HepG2 (cell line): ENCODE data around the gene EVA1A. TPM values are rescaled to one million over a fixed set of nuclear protein-coding genes. Genes with fewer than 3 reads are reported as not detected.

Experiments used
- HOMEZ ChIP-seq: IDR thresholded peaks from 2 replicates; pipeline ENCODE4 v1.6.1; 2016; ENCODE audit warnings: low read depth
- KDM4B ChIP-seq: sonication (generic); formaldehyde crosslinking; IDR thresholded peaks from 2 replicates; pipeline ENCODE4 v1.4.0; 2020; ENCODE audit warnings: missing genetic modification reagents
- MLXIP ChIP-seq: sonication (generic); formaldehyde crosslinking; IDR thresholded peaks from 2 replicates; pipeline ENCODE4 v1.9.0; 2021; ENCODE audit warnings: missing genetic modification reagents, borderline replicate concordance
- NFKB2 ChIP-seq: sonication (generic); formaldehyde crosslinking; IDR thresholded peaks from 2 replicates; pipeline ENCODE4 v1.4.0; 2020; ENCODE audit warnings: missing genetic modification reagents, borderline replicate concordance
- NR2C2 ChIP-seq: sonication (generic); formaldehyde crosslinking; IDR thresholded peaks from 2 replicates; pipeline ENCODE4 v1.4.0; 2020; ENCODE audit warnings: missing genetic modification reagents, mild to moderate bottlenecking, moderate library complexity, borderline replicate concordance
- PAF1 ChIP-seq: IDR thresholded peaks from 2 replicates; pipeline ENCODE4 v1.6.1; 2016; ENCODE audit warnings: missing genetic modification reagents, missing compliant biosample characterization
- PHF21A ChIP-seq: sonication (generic); formaldehyde crosslinking; IDR thresholded peaks from 2 replicates; pipeline ENCODE4 v1.5.0; 2020; ENCODE audit warnings: mild to moderate bottlenecking, missing genetic modification reagents
- POLR2AphosphoS5 ChIP-seq: IDR thresholded peaks from 2 replicates; pipeline ENCODE4 v1.6.1; 2012; ENCODE audit warnings: low read depth, low read length
- POLR2G ChIP-seq: fragments of 200-400 bp; formaldehyde crosslinking; IDR thresholded peaks from 2 replicates; pipeline ENCODE4 v1.6.1; 2018; ENCODE audit warnings: mild to moderate bottlenecking, low read depth, low read length, moderate library complexity
- RBAK ChIP-seq: sonication (generic); formaldehyde crosslinking; IDR thresholded peaks from 2 replicates; pipeline ENCODE4 v1.5.1; 2020; ENCODE audit warnings: mild to moderate bottlenecking, missing genetic modification reagents
- RCOR2 ChIP-seq: IDR thresholded peaks from 2 replicates; pipeline ENCODE4 v1.6.1; 2016; ENCODE audit warnings: missing biosample characterization, missing genetic modification reagents
- SP2 ChIP-seq: sonication (generic); formaldehyde crosslinking; IDR thresholded peaks from 2 replicates; pipeline ENCODE4 v1.5.1; 2020; ENCODE audit warnings: mild to moderate bottlenecking, missing genetic modification reagents
- TBP ChIP-seq: sonication (generic); formaldehyde crosslinking; IDR thresholded peaks from 2 replicates; pipeline ENCODE4 v1.5.0; 2020; ENCODE audit warnings: missing genetic modification reagents
- TSC22D2 ChIP-seq: sonication (generic); formaldehyde crosslinking; IDR thresholded peaks from 2 replicates; pipeline ENCODE4 v1.5.1; 2020; ENCODE audit warnings: missing genetic modification reagents, mild to moderate bottlenecking, borderline replicate concordance
- ZBTB21 ChIP-seq: sonication (generic); formaldehyde crosslinking; IDR thresholded peaks from 2 replicates; pipeline ENCODE4 v1.4.0; 2020; ENCODE audit warnings: missing genetic modification reagents
- ZBTB7B ChIP-seq: sonication (generic); formaldehyde crosslinking; IDR thresholded peaks from 2 replicates; pipeline ENCODE4 v1.4.0; 2020; ENCODE audit warnings: missing genetic modification reagents
- ZFP41 ChIP-seq: sonication (generic); formaldehyde crosslinking; IDR thresholded peaks from 2 replicates; pipeline ENCODE4 v1.4.0; 2020; ENCODE audit warnings: mild to moderate bottlenecking, missing genetic modification reagents, borderline replicate concordance
- ZNF101 ChIP-seq: sonication (generic); formaldehyde crosslinking; IDR thresholded peaks from 2 replicates; pipeline ENCODE4 v1.4.0; 2020; ENCODE audit warnings: mild to moderate bottlenecking, low read depth, missing genetic modification reagents, borderline replicate concordance
- ZNF20 ChIP-seq: sonication (generic); formaldehyde crosslinking; IDR thresholded peaks from 2 replicates; pipeline ENCODE4 v1.4.0; 2020; ENCODE audit warnings: mild to moderate bottlenecking, moderate library complexity, missing genetic modification reagents
- ZNF331 ChIP-seq: sonication (generic); formaldehyde crosslinking; IDR thresholded peaks from 2 replicates; pipeline ENCODE4 v1.4.0; 2020; ENCODE audit warnings: missing genetic modification reagents
- ZNF33A ChIP-seq: sonication (generic); formaldehyde crosslinking; IDR thresholded peaks from 2 replicates; pipeline ENCODE4 v1.5.1; 2020; ENCODE audit warnings: missing genetic modification reagents, mild to moderate bottlenecking, moderate library complexity, borderline replicate concordance
- ZNF577 ChIP-seq: sonication (generic); formaldehyde crosslinking; IDR thresholded peaks from 2 replicates; pipeline ENCODE4 v1.4.0; 2020; ENCODE audit warnings: mild to moderate bottlenecking, low read depth, missing genetic modification reagents, borderline replicate concordance
- polyA plus RNA-seq, 8 experiments: library from polyadenylated mRNA; depleted of rRNA in 3 of 8; stranded (reverse) in 7 of 8; unstranded in 1 of 8; fragments of >200 nt; fragmentation: Illumina TruSeq in 4 of 8; extraction: Trizol in 4 of 8; gene quantifications; 2 replicates each; pipeline versions ENCODE4 v1.2.1 to v1.2.3, GENCODE V29; 2011 to 2016; ENCODE audit warnings: low read depth in 4 of 8, missing spikeins in 1 of 8, mixed read lengths in 1 of 8; ENCODE audit not compliant: insufficient read depth in 1 of 8
- total RNA-seq, 5 experiments: library from RNA; depleted of rRNA; stranded (reverse); fragments of >200 nt; fragmentation: Illumina TruSeq; extraction: Trizol; gene quantifications; 2 replicates each; pipeline ENCODE4 v1.2.3, GENCODE V29; 2016; ENCODE audit warnings: low read depth in 1 of 5
- TF ChIP-seq, protein P1 (sequence below): sonication (generic); formaldehyde crosslinking; IDR thresholded peaks from 2 replicates; pipeline ENCODE4 v1.9.0; 2021; ENCODE audit warnings: missing genetic modification reagents, mild to moderate bottlenecking, borderline replicate concordance
- TF ChIP-seq, protein P2 (sequence below): sonication (generic); formaldehyde crosslinking; IDR thresholded peaks from 2 replicates; pipeline ENCODE4 v1.5.0; 2020; ENCODE audit warnings: missing genetic modification reagents, mild to moderate bottlenecking, borderline replicate concordance

EVA1A gene
- total and polyA plus RNA-seq, 2 of the 13 experiments (the other 11 are each of a cell fraction or from before 2014, with no cell fraction given): 57.5 to 57.8 TPM

DNA sequence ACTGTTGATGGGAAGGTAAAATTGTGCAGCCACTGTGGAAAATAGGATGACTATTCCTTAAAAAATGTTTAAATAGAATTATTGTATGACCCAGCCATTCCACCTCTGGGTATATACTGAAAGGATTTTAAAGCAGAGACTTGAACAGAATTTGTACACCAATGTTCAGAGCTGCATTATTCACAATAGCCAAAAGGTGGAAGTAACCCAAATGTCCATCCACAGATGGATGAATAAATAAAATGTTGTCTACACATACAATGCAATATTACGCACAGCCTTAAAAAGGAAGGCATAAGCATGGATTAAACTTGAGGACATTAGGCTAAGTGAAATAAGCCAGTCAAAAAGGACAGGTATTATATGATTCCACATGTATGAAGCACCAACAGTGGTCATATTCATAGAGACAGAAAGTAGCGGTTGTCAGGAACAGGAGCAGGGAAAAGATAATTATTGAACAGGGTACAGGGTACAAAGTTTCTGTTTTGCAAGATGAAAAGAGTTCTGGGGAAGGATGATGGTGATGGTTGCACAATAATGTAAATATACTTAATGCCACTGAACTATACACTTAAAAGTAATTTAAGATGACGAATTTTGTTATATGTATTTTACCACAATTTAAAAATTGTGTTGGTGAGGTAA is 39.4 kb downstream of the EVA1A start (continued):
- no peak for TF ChIP-seq ZBTB21
- TF ChIP-seq ZNF33A (CRISPR knock-in tag): no peak
- no peak for TF ChIP-seq TBP (CRISPR knock-in tag)
- no peak for TF ChIP-seq TSC22D2
- TF ChIP-seq HOMEZ (CRISPR knock-in tag): peak; percentile 76
- TF ChIP-seq ZNF577 (CRISPR knock-in tag): 0 out of 2 replicates have a peak, but pooled peaks have one; percentile 21
- TF ChIP-seq KDM4B (CRISPR knock-in tag): no peak
- no peak for TF ChIP-seq ZNF101 (CRISPR knock-in tag)
- TF ChIP-seq ZNF331 (CRISPR knock-in tag): peak; percentile 84; the same call in 1 of the 2 replicates
- no peak for TF ChIP-seq NFKB2 (CRISPR knock-in tag)
- no peak for TF ChIP-seq RBAK
- no peak for TF ChIP-seq PAF1 (CRISPR knock-in tag)
- TF ChIP-seq NR2C2 (CRISPR knock-in tag): peak; percentile 39; the same call in 1 of the 2 replicates
- no peak for TF ChIP-seq ZNF20 (CRISPR knock-in tag)
- TF ChIP-seq SP2: no peak
- TF ChIP-seq POLR2AphosphoS5: peak; percentile 73
- peak; percentile 76 for TF ChIP-seq PHF21A (CRISPR knock-in tag)
- peak; percentile 74; the same call in 1 of the 2 replicates for TF ChIP-seq ZBTB7B (CRISPR knock-in tag)
- no peak for TF ChIP-seq MLXIP (CRISPR knock-in tag)
- no peak for TF ChIP-seq ZFP41 (CRISPR knock-in tag)
- TF ChIP-seq, protein P1, sequence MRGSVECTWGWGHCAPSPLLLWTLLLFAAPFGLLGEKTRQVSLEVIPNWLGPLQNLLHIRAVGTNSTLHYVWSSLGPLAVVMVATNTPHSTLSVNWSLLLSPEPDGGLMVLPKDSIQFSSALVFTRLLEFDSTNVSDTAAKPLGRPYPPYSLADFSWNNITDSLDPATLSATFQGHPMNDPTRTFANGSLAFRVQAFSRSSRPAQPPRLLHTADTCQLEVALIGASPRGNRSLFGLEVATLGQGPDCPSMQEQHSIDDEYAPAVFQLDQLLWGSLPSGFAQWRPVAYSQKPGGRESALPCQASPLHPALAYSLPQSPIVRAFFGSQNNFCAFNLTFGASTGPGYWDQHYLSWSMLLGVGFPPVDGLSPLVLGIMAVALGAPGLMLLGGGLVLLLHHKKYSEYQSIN: no peak
- peak; percentile 99 for TF ChIP-seq RCOR2 (CRISPR knock-in tag)
- TF ChIP-seq, protein P2, sequence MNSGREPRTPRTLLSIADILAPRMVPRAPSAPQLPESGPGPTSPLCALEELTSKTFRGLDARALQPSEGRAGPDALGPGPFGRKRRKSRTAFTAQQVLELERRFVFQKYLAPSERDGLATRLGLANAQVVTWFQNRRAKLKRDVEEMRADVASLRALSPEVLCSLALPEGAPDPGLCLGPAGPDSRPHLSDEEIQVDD (CRISPR knock-in tag): no peak
- TF ChIP-seq POLR2G: peak; percentile 71; the same call in 1 of the 2 replicates
